Activated gamma-delta T cell treated with Interleukin-2 at 50 U/mL for 16 hours (primary cell): ENCODE results near the gene USF3.
"Not testable (repeated sequence)": the region's sequence is repeated elsewhere in the genome, so short reads cannot be mapped to it uniquely, and the experiment has no call there.

Experiments
- DNase-seq: peaks from one replicate; pipeline ENCODE4 v3.0.0-alpha.2; 2020

Gene USF3

DNA sequence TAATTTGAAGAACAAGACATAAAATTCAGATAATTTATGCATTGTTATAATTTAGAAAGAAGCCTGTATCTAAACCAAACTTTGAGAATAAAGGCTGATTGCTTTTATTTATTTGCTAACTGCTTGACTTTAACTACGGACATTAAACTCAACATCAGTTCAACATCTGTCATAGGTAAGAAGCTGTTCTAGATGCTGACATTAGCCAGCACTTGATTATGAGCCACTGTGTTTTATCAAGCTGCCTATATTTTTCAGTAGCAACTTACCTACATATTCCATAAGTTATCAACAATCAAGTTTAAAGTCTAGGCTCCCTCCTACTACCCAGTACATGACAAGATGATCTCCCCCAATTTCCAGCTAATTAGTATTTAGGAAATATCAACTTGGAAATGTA, 42.1 kb downstream of the USF3 start:
- DNase-seq, result no peak

DNA sequence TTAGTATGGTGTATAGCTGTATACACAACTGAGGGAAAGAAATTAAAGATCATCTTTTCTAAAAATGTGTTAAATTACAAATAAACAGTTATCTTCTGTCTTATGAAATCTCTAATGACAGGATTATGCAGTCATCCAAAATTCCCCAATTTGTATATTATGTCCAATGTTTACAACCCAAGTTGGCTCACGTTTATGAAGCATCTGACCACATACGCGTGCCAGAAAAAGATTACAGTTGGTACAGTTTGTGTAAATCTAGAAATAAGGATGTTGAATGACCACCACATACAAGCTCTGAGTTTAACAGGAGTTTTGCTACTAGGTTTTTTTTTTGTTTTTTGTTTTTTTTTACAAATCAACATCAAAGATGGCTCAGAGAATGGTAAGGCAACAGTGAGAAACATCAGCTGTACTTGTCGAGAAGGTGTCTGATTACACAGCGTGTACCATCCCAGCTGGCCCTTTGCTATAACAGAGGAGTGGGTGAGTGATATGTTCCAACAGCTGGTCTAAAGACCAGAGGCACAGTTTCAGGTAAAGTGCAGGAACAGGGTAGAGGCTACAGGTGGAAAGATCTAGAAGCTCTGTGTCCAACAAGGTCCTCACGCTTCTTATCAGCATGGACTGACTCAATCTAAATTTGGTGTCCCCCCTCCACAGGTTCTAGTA, 47.1 kb downstream of the USF3 start:
- no peak for DNase-seq

DNA sequence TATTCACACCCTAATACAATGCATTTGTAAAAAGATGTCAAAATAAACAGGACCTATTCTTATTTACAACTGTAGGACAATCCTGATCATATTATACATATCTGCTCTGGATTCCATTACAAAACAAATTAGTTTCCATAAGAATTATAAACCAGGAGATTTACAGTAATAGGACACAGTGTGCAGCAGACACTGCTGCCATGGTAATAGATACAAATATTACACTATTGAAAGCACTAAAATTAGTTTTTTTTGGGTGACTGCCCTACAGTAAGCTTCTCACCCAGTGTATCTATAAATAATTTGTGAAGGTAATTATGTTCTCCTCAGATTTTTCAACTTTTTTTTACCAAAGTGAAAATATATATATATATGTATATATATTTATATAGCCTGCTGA, 47.9 kb downstream of the USF3 start:
- no peak for DNase-seq

- no peak for DNase-seq
Observed at GRCh38 chr3:113643583-113643982, 52.9 kb downstream of the USF3 start.

GRCh38 chr3:113638910-113639309, 57.5 kb downstream of the USF3 start:
- DNase-seq, result no peak

DNA sequence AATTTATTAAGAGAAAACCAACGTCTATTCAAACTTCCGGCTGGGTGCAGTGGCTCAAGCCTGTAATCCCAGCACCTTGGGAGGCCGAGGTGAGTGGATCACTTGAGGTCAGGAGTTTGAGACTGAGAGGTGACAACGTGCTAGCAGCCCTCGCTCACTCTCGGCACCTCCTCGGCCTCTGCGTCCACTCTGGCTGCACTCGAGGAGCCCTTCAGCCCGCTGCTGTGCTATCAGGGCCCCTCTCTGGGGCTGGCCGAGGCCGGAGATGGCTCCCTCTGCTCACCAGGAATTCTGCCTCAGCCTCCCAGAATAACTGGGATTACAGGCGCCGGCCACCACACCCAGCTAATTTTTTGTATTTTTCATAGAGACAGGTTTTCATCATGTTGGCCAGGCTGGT, 58.7 kb downstream of the USF3 start:
- DNase-seq, result no peak

DNA sequence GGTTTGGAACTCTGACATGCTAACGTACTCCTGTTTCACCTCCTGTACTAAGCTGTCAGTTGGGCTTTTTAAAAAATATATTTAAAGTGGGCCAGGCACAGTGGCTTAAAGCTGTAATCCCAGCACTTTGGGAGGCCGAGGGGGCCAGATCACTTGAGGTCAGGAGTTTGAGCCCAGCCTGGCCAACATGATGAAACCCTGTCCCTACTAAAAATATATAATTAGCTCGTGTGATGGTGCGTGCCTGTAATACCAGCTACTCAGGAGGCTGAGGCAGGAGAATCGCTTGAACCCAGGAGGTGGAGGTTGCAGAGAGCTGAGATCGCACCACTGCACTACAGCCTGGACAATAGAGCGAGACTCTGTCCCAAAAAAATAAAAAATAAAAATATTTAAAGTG, 60.4 kb downstream of the USF3 start:
- DNase-seq, result not testable (repeated sequence)

DNA sequence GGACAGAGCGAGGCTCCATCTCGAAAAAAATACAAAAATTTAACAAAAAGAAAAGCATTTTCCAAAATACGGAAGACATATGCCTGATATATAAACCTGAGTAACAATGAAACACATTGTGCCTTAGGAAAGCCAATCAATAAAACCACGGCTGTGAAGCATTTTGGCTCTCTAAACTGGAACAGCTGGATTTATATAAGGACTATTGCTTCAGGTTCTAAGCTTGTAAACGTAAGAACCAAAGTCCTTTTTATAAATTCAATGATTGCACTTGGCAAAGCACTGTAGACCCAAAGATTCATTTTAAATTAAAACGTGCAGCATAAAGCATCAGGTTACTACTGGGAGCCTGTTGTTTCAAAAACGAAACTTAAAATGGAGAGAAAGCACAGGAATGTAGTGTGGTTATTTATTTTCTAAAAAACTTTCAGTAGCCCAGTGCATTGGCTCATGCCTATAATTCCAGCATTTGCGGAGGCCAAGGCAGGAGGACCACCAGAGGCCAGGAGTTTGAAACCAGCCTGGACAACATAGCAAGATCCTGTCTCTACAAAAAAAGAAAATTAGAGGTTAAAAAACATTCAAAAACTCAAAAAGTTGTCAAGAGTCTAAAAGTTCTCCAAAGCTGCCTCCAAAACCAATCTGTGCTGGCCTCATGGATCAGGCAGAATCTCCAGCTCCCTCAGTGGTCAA, 61.5 kb downstream of the USF3 start:
- DNase-seq, result no peak

DNA sequence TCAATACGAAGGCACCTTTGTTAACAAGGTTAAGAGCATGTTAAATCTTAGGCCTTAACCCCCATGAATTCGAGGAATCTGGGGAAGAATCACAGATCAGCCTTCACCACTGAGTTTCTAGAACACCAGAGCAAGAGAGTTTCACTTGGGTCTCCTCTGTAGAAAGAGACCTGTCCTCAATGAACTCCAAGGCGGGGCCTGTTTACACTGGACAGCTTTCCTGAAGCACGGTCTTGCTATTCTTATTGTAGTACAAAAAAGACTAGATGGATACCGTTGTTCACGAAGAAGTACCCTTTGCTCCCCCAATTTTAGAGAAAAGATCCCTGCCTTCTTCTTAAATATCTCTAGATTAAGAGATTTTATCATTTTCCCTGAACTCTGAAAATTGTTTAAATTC, 64.9 kb downstream of the USF3 start:
- DNase-seq, result no peak

DNA sequence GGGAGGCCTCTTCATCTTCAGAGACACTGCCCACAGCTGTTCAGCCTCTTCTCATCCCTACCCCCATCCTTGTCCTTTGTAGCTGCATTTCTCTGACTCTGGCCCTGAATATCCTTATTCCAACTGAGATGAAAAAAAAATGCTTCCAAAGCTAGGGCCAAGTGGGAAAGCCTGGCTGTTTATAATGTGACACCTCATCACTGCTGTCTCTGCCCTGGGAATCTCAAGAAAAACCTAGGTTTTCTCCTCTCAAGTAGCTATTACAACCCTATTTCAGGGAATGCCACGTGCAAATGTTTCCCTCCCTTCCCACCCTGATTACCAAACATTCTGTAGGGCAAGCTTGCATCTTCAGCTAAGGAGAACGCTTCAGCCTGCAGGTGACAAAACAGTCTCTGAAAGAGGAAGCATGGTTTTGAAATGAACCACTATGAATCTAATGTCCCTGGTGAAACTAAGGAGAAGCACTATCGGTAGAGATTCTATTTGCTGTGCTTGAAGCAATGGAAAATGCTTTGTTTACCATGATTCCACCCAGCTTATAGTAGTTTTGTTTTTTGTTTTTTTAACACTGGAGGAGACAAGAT, 65.4 kb downstream of the USF3 start:
- DNase-seq, result no peak

GRCh38 chr3:113629584-113630421, 66.6 kb downstream of the USF3 start:
- no peak for DNase-seq

DNA sequence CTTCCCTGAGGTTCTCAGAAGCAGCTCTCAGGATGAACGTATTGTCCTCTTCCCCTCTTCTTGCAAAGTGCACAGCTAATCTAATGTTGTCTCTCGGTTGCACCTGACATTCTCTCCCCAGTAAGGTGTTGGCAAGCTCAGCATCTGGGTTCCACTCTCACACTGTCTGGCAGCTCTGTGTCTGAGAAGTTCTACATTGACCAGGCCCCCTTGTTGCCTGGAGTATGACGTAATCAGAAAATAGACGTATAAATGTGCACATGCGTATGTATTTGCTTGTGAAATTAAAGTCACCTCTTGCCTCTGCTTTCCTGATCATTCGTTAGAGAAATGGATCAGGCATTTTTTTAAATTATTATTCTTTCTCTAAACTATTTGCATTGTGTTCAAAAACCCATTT, 67.7 kb downstream of the USF3 start:
- DNase-seq, result no peak

GRCh38 chr3:113628316-113628715, 68.1 kb downstream of the USF3 start:
- no peak for DNase-seq

- DNase-seq, result no peak
Observed at GRCh38 chr3:113626503-113627371, 69.7 kb downstream of the USF3 start.

- DNase-seq, result no peak
Observed at GRCh38 chr3:113625834-113626233, 70.6 kb downstream of the USF3 start.

DNA sequence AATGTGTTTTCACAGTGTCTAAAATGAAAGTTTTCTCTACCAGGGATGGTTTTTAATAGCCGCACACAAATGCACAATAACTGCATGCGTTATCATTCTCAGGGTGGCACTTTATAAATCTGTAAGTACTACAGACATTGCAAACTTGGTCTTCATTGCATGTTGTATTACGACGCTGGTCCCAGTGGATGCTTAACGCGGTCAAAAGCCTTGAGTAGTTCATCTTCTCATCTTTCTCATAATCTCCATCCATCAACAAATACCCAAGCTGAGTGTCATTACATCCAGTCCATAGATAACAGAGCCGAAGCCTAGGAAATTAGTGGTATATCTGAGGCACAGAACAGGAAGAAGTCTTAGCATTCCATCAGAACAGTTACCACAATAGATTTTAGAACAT, 72.6 kb downstream of the USF3 start:
- no peak for DNase-seq

- no peak for DNase-seq
Observed at GRCh38 chr3:113623324-113623723, 73.1 kb downstream of the USF3 start.

GRCh38 chr3:113620091-113620490, 76.4 kb downstream of the USF3 start:
- DNase-seq, result no peak

- no peak for DNase-seq
Observed at GRCh38 chr3:113617726-113618125, 78.7 kb downstream of the USF3 start.

DNA sequence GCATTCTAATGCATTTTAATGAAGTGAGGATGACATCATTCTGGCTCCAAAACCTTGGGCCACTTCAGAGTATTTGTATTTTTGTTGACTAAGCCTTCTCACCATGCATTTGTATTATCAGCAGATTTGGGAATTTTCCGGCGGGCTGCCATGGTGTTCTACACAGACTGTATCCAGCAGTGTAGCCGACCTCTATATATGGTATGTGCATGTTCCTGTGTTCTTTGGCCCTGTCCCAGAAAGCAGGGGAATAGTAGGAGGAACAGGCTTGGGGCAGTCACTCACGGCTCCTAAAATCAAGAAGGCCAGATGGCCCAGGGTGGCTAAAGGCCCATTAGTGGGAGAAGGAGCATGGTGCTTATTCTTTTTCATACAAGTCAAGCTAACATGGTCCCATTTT, 80.5 kb downstream of the USF3 start:
- DNase-seq, result no peak

GRCh38 chr3:113614402-113614801, 82.0 kb downstream of the USF3 start:
- DNase-seq, result no peak

DNA sequence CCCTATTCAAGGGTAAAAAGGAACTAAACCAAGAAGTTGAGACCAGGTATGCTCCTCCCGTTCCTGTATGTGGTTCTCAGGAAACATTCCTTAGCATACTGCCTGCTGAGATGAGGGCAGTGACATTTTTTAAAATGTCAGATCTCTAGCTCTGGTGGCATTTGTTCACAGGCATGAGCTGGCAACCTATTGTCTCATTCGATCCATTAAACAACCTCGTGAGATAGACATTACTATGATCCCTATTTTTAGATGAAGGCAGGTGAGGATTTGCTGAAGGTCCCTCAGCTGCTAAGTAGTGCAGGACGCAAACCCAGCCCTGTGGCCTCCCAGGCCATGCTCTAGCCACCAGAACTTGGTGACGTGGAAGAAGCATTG, 89.2 kb downstream of the USF3 start:
- DNase-seq, result no peak
